GM12801 (cell line): ENCODE measurements around the gene PCBD1.

Experiments used
- CTCF ChIP-seq: IDR thresholded peaks from one replicate; pipeline ENCODE4 v1.5.1; 2011; ENCODE audit warnings: control low read depth; ENCODE audit not compliant: insufficient read length; ENCODE audit errors: extremely low read depth

Gene PCBD1

GRCh38 chr10:70843776-70844489 lies 44.4 kb downstream of the PCBD1 start:
- no peak for TF ChIP-seq CTCF

GRCh38 chr10:70843333-70843732 lies 45.0 kb downstream of the PCBD1 start:
- no peak for TF ChIP-seq CTCF

- TF ChIP-seq CTCF = no peak
Observed at GRCh38 chr10:70840836-70841235, 47.5 kb downstream of the PCBD1 start.

GRCh38 chr10:70838270-70838805 lies 50.0 kb downstream of the PCBD1 start:
- TF ChIP-seq CTCF = no peak

GRCh38 chr10:70837660-70838059 lies 50.7 kb downstream of the PCBD1 start:
- no peak for TF ChIP-seq CTCF

GRCh38 chr10:70836319-70836718 lies 52.0 kb downstream of the PCBD1 start:
- no peak for TF ChIP-seq CTCF

GRCh38 chr10:70834441-70835151 lies 53.8 kb downstream of the PCBD1 start:
- TF ChIP-seq CTCF = no peak
